SHP77 treated with DMSO at 0.1 percent for 48 hours (cell line): ENCODE results near the gene EML6.

Experiments
- DNase-seq: peaks from one replicate; lab custom pipeline; 2025; lab: John Stamatoyannopoulos, UW

The EML6 gene

DNA sequence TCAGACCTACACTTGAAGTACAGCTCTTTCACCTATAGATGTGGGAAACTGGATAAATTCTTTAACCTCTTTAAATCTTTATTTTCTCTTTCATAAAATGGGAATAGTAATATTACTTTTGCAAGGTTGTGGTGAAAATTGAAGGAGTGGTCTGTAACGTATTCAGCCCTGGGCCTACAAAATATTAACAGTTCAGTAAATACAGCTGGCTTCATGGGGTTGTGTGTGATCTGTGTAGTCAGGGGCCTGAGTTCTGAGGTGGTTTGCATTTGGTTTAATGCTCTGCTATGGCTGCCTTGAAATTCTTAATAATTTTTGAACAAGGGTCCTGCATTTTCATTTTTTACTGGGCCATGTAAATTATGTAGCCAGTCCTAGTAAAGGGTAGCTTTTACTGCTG, 16.8 kb upstream of the EML6 start:
- no peak for DNase-seq

DNA sequence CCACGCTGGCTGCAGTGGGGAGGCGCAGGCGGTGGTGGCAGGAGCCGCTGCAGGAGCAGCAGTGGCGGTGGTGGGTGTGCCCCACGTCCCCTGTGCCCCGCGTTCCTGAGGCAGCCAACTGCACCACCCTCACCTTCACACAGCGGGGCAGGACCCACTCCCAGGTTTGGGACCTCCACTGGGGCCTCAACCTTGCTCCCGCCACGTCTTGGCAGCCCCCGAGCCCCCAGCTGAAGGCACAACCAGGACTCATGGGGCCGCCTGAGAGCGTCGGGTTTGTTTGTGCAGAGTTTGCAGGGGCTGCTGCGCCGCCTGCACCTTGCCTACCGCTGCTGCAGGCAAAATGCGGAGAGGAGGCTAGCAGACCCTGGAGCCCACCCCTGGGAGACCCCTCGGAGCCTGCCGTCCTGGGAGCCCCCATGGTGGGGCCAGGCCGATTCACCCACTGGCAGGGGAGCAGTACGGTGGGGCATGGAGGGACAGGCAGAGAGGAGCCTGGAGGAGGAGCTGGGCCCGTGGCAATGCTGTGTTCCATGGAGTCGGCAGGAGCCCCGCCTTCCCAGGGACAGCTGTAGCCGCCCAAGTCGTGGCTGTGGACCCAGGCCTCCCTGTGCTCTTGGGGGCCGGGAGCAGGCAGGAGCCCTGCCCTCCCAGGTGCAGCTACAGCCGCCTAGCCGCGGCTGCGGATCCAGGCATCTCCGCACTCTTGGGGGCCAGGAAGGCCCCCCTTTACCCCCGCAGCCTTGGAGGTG, 14.7 kb upstream of the EML6 start:
- DNase-seq: no peak

DNA sequence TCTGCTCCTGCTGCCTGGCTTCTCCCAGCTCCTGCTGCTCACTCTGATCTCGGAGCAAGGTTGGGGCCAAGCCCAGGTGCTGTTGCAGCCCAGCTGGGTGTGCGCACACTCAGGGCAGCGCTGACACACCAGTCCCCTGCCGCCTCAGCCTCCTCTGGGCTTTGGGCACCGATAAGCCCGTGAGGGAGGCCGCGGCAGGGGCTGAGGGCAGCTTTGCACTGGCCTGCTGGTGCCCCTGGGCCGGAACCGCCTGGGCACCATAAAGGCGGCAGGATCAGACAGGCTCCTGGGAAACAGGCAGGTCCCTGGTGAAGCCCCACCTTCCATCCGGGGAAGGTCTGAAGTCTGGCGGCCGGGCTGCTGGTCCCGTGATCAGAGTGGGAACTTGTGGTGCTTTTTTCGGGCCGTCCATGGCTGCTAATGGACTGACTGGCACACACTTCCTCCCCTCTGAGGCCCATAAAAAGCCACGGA, 14.1 kb upstream of the EML6 start:
- no peak for DNase-seq

DNA sequence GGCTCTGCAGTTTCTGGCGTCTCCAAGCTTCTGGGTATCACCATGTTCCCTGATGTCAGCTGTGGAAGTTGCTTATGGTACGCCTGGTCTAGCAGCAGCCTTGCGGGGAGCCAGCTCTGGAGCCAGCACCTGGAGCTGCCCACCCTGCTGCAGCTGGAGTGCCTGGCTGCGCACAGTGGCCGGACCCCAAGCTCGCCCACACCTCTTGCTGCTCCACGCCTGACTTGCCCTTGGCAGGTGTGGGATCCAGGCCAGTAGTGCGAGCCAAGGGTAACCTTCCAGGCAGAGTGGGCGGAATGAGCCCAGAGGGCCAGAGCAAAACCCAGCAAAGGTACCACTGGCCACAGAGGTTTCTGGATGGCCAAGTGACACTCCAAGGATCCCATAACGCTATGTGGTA, 13.2 kb upstream of the EML6 start:
- no peak for DNase-seq

DNA sequence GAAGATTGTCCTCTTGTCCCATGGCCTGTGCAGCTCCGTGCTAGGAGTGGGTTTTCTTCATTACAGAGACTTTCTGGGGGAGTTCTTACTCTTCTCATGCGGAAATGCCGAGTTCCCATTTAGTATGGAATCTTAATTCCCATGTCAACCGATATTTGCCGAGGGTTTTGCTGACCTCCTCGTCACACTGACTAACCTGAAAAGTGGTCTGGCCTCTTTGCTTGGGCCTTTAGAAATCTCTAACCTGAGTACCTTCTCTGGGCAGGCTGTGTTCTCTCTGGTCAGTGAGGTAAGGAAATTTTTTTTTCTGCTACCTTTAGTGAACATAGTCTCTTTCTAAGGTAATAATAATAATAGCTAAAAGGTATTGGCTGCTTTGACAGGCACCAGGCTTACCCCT, 10.9 kb upstream of the EML6 start:
- no peak for DNase-seq

DNA sequence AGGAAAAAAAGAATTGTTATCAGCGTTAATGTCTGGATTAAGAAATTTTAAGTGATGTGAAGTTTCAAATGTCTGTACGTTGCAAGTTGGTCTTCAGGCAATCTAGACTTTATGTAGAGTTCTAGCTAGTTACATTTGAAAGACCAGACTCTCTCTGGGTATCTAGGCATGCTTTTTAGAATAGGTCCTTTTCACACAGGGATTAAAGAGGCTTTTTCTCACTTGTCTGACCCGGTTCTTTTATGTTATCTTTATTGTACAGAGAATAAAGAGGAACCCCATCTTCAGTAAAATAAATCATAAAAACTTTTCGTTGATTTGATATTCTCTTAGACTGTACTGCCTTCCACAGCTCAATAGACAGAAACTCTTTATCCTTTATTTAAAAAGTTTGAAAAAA, 8.5 kb upstream of the EML6 start:
- DNase-seq: no peak

DNA sequence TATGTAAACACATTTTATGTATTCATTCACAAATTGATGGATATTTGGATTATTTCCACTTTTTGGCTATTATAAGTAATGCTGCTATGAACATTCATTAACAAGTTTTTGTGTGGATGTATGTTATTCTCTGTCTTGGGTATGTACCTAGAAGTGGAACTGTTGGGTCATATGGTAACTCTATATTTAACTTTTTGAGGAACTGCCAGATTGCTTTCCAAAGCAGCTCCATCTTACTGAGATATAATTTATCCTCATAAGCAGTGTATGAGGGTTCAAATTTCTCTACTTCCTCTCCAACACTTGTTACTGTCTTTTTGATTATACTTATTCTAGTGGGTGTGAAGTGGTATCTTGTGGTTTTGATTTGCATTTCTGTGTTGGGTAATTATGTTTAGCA, 7.1 kb upstream of the EML6 start:
- no peak for DNase-seq

DNA sequence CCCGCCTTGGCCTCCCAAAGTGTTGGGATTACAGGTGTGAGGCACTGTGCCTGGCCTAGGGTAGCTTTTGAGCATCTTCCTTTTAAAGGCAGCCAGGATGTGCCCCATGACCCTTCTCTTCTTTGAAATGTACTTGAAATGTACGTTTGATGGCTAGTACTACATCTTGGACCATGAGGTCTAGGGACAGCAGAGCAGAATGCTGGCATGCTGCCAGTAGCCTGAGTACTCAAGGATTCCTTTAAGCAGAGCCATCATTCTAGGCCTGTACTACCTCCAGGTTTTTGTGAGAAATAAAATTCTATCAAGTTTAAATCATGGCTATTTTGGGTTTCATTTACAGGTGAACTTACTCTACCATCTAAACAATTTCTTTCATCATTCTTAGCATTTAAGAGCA, 2.9 kb upstream of the EML6 start:
- no peak for DNase-seq

DNA sequence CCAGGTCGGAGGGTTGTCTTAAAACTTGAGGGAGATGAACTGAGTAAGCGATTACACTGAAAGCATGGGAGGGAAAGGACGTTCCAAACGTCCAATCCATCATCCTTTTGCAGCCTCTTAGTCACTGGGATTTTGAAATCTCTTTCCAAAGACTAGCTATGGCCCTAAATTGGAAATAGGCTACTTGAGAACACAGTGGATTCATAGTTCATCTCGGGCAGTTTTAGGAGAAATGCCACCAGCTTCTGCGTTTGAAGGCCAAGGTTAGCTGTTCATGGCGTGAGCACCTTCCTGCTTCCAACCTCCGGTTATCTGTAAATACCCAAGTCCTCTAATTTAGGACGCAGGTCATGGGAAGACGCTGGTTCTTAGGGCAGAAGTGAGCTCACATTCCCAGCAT, 821 bp upstream of the EML6 start:
- peak; percentile 56 for DNase-seq

DNA sequence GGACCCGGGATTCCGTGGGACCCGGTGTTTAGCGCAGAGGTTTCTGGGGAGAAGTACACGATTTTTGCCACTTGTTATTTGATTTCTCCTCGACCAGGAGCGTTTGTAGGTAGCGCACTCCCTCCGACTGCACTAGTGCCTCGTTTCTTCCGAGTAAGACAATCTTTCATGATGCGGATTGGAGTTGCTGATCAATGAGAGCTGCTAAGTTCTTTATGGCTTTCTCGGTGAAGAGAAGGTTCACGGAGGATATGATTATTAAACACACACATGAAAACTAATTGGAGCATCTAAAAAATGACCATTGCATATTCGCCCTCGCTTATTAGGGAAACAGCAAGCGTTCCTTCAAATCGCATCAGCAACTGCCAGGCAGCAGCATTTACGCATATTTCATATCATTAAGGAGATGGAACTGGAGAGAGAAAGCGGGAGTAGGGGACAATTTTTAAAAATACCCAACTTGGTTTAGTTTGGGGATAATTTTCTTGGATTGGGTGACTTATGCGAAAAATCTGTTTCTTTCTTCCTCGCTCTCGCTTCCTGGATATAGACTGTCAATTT, 616 bp downstream of the EML6 start:
- DNase-seq: peak; percentile 52

DNA sequence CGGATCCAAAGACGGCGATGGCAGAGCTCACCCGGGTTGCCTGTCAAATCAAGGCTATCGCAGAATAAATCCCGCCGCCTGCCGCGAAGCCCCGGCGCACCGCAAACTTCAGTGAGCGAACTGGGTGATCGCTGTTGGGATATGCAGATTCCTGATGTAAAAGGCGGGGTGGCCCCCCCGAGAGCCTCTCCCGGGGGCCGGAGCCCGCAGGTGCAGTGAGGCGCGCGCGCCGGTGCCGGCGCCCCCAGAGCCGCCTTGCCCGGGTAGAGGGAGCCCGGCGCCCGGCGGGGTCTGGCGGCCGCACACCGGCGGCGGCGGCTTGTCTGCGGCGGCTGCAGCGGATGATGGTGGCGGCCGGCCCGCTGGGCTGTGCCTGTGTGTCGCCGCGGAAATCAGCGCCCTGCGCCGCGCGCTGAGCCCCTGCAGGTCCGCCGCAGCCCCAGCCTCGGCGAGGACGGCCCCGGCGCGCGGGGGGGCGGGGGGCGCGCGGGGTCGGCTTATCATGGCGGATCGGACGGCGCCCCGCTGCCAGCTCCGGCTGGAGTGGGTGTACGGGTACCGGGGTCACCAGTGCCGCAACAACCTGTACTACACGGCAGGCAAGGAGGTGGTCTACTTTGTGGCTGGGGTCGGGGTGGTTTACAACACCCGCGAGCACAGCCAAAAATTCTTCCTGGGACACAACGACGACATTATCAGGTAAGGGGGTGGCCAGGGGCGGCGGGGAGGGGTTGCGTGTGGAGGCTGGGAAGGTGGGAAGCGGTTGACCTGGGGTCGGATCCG, 1.3 kb downstream of the EML6 start:
- peak; percentile 60 for DNase-seq

DNA sequence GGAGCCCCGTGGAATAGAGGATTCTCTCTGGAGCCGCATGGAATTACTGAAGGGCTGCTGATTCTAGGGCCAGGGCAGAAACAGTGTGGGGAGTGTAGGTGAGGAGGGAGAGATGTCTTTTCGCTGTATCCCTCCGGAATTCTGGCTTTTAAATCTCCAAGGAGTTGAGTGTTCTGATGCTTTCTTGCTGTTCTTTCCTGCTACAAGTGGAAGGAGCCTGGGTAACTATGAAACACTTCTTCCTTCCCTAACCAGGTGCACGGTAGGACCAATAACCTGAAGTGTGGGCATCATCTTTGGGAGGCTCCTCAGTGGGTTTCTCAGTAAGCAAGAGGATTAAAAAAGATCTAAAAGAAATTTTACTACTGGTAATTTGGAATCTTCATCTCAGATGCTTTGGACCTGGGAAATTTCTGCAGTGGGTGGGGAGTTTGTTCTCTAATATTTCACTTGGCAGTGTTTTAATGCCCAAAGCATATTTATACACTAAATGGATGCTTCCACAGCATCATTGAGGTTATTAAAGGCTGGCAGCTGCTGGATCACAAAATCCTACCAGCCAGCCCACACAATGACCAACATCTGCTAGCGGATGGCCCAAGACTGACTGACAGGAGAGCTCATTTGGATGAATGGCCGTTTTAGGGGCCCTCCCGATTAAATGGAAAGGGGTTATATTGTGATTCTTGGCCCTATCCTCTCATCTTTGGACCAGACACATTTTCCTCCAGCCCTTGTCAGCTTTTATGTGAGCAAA, 2.1 kb downstream of the EML6 start:
- no peak for DNase-seq

DNA sequence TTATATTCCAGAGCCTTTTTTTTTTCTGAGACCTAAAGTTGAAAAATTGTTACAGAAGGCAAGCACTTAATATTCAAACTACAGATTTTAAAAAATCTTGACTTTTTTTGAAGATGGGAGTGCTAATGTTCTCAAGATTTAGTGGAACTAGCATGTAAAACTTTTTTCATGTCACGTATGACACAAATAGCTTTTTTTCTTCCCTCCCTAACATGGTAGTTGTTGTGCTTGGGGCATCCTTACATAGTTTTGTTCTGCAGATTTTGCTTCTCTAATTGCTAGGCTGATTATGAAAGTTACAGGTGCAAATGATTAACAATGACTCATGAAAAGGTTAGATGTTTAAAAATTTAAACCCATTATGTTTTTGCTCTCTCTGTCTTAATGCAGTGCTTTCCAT, 3.0 kb downstream of the EML6 start:
- no peak for DNase-seq

DNA sequence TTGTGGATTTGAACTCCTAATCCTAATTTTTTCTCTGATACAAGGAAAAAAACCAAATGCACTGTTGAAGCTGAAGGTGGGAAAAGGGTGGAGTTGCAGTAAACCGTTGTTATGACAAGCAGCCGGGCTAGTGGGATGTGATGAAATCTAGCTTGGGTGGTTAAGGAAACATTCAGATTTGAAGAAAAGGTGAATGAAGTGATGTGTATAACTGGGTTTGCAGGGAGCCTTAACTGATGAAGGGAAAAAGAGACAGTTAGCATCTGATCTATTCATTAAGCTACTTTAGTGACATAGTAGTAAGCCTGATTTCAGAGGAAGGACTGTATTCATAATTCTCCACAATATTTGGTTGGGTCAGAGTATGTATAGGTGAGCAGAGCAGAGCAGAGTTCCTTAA, 3.5 kb downstream of the EML6 start:
- DNase-seq: no peak

DNA sequence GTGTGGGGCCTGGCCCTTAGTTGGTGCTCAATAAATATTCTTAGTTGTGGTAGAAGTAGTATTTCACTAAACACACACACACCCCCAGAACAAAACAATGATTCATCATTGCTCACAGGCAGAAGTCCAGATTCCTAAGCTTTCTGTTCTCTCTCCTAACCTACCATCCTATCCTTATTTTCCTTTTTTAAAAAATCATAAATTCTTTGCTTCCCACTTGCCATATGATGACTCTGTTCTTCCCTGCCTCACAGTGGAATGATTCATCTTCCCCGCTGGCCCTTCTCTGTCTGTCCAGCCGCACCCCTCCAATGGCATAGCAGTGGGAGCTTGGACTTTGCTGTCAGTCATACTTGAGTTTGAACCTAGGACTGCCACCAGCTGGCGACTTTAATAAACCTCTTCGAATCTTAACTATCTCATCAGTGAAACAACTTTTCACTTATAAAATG, 5.2 kb downstream of the EML6 start:
- no peak for DNase-seq

DNA sequence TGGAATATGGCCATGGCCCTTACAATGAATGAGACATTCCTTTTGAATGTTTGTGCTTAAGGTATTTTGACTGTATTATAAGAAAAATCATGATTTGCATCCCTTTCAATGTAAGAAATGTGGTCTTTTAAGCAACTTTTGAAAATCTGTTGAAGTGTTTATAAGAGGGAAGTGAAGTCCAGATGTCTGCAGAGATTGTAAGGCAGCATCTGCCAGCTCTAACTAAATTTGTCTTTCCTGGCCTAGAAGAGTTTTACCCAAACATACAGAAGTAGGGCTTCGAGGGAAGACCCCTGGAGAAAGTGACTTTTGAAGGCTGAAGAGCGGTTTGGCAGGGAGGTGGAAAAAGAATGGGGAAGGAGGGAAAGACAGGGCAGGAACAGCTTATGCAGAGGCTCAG, 12.2 kb downstream of the EML6 start:
- no peak for DNase-seq

DNA sequence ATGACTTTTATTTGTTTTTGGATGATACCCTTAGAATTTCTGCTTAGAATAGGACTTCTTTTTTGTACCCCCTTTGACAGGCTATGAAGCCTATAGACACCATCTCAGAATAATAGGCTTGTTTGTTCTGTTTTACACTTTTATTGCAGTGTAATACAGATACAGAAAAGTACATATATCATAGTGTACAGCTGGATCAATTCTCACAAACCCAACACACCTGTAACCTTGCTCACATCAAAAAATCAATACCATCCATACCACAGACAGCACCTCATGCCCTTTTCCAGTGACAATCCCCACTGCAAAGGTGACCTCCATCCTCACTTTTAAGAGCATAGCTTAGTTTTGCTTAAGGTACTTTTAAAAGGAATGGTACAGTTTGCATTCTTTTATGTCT, 14.8 kb downstream of the EML6 start:
- no peak for DNase-seq

DNA sequence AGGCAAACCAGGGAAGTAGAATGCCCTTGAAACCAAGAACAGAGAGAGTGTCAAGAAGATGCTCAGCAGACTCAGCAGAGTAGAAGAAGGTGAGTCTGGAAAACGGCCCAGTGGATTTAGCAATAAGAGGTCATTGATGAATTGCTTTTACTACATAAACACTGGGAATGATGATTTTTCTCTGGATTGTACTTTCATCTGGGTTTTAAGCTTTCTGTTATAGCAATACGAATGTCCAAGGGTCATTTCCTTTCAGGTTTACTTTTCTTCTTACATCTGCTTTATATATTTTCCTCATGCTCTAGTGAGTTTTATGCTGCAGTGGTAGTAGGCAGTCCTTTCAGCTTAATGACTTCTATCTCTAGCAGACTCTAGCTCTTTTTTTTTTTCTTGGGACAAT, 16.9 kb downstream of the EML6 start:
- no peak for DNase-seq

DNA sequence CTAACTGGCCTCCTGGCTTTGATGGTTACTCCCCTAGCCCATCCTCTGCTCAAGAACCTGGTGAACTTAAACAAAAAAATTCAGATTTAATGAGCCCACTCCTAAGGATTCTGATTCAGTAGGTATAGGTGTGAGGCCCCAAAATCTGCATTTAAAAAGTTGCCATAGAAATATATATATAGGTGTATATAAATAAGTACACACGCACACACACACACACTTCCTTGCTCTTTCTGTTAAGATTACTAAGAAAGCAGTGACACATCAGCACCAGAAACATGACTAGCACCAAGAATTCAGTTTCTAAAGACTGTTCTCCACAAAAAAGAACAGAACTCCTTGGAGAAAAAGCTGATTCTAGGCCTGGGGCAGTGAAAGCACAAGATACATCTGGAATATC, 17.8 kb downstream of the EML6 start:
- no peak for DNase-seq

DNA sequence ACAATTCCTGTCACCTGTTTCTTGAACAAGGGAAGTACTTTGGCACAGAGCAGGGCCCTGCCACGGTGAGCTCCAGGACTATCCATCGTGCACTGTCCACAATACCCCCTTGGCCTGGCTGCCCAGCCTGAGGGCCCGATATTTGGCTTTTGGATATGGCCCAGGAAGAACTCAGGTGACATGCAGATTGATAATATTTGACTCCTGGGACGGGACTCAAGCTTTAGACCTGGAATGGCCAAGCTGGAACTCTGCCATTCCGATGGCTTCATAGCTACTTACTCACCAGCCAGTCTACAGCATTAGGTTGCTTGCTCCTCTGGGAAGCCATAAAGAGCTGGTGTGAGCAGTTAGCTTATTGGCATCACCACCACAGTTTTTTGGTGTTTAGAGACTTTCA, 26.6 kb downstream of the EML6 start:
- DNase-seq: no peak

DNA sequence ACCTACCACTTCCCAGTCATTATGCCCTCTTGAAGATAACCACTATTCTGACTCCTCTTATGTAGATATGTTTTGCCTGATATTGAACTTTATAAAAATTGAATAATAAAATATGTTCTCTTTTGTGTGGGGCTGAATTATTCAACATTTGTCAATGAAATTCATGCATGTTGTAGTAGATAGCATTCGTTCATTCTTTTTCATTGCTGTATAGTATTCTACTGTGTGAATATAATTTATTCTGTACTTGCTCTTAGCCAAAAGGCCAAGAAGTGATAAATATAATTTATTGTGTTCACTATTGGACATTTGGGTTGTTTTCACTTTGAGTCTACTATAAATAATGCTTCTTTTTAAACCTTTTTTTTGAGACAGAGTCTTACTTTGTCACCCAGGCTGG, 29.0 kb downstream of the EML6 start:
- no peak for DNase-seq

DNA sequence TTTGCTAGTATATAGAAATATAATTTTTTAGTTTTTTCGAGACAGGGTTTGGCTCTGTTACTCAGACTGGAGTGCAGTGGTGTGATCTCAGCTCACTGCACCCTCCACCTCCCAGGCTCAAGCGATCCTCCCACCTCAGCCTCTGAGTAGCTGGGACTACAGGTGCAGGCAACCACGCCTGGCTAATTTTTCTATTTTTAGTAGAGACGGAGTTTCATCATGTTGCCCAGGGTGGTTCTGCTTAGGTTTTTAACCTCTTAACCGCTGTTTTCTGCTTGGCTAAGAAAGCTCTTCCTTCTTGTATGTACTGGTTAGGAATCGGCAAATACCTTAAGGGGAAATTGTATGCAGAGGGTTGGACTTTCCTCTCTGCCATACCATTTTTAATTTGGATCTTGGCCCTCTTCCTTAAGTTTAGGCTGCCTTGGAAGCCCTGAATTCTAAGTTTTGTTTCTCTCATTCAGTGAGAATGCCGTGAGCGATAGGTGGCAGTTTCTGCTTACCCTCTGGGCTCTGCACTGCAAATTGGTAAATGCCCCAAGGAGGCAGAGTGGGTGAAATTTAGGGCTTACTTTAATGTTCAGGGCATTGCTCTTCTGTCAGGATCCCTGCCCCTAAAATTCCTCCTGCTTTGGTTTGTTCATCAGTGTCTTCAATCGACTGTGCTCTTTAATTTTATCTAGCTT, 32.3 kb downstream of the EML6 start:
- peak; percentile 67 for DNase-seq
